ENCODE measurements around the gene WWOX. TPM values are rescaled to one million over a fixed set of nuclear protein-coding genes. Genes with fewer than 3 reads are reported as not detected.

WWOX gene
- total and polyA plus RNA-seq, 2 of the 4 experiments (the other 2 are of a cell fraction), result 2.7 to 5.4 TPM

- ChIA-PET CTCF (no interaction called here), POLR2A (ENCODE audit: unreplicated experiment) (no interaction called here)
- Histone ChIP-seq H2BK20ac (ENCODE audit: low read depth, low read length) (no peak overlapping the region), H3K23ac (ENCODE audit: low read depth, low read length) (no peak overlapping the region), H3K4ac (ENCODE audit: low read depth, low read length) (no peak overlapping the region), H2AK5ac (ENCODE audit: low read depth, low read length) (no peak overlapping the region), H3K4me2 (ENCODE audit: low read depth, low read length) (no peak overlapping the region), H3K9ac (ENCODE audit: low read depth, low read length) (no peak overlapping the region), H4K8ac (ENCODE audit: low read depth in 2 of 2, low read length in 2 of 2) (no peak overlapping the region), H3K27ac (ENCODE audit: insufficient read depth, low read length) (no peak overlapping the region), H3K4me1 (ENCODE audit: control insufficient read depth, insufficient read depth, low read length) (no peaks in the 10 kb centered on the region), H4K91ac (ENCODE audit: insufficient read depth, low read depth, low read length) (no peak overlapping the region), H3K14ac (replicated peaks; ENCODE audit: low read depth, low read length) (no peak overlapping the region), H3K4me3 (ENCODE audit: insufficient read depth, low read depth, low read length) (no peak overlapping the region), H2BK5ac (ENCODE audit: low read depth, low read length, poor library complexity, severe bottlenecking) (no peak overlapping the region), H3K9me3 (ENCODE audit: control insufficient read depth, insufficient read depth, low read length) (peaks cover 9% of the 10 kb centered on the region), H2AK9ac (replicated peaks; ENCODE audit: low read depth, low read length, poor library complexity) (no peak overlapping the region), H3K18ac (ENCODE audit: low read depth, low read length) (no peak overlapping the region), H2BK15ac (ENCODE audit: low read depth, low read length) (no peak overlapping the region), H3K36me3 (ENCODE audit: control insufficient read depth, insufficient read depth, low read length) (no peaks in the 10 kb centered on the region), H2AFZ (replicated peaks; ENCODE audit: low read length, poor library complexity) (no peak overlapping the region), H3K27me3 (ENCODE audit: control insufficient read depth, insufficient read depth, low read length) (no peaks in the 10 kb centered on the region), H4K20me1 (ENCODE audit: insufficient read depth, low read length) (no peaks in the 10 kb centered on the region), H2BK120ac (ENCODE audit: low read depth, low read length) (no peak overlapping the region), H3K79me1 (ENCODE audit: low read depth in 1 of 2, low read length in 2 of 2) (no peaks in the 10 kb centered on the region), H3K9me1 (ENCODE audit: insufficient read depth, low read length) (no peaks in the 10 kb centered on the region), H3K56ac (ENCODE audit: extremely low read depth, insufficient read depth, low read length) (no peak overlapping the region), H4K5ac (ENCODE audit: low read depth, low read length) (no peak overlapping the region)
- WGBS, 2 experiments (ENCODE audit: extremely low coverage in 2 of 2, insufficient read length in 1 of 2), result 44% methylated on average over 3 of the region's 6 CpGs; no CpG with 5 or more reads in 1 of the 2 experiments
- TF ChIP-seq, protein P1, sequence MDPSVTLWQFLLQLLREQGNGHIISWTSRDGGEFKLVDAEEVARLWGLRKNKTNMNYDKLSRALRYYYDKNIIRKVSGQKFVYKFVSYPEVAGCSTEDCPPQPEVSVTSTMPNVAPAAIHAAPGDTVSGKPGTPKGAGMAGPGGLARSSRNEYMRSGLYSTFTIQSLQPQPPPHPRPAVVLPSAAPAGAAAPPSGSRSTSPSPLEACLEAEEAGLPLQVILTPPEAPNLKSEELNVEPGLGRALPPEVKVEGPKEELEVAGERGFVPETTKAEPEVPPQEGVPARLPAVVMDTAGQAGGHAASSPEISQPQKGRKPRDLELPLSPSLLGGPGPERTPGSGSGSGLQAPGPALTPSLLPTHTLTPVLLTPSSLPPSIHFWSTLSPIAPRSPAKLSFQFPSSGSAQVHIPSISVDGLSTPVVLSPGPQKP (IDR thresholded peaks at IDR 0.05; ENCODE audit: borderline replicate concordance, low read depth, low read length), result no peak
- TF ChIP-seq SMC3 (IDR thresholded peaks at IDR 0.05; ENCODE audit: low read depth, low read length) (no peak), NFE2L2 (IDR thresholded peaks at IDR 0.05; ENCODE audit: low read depth, low read length) (no peak), CEBPB (IDR thresholded peaks at IDR 0.05; ENCODE audit: low read depth, low read length) (no peak), CHD1 (IDR thresholded peaks at IDR 0.05; ENCODE audit: low read depth, low read length) (no peak), BHLHE40 (IDR thresholded peaks at IDR 0.05; ENCODE audit: low read depth, low read length) (no peak), MAFK (IDR thresholded peaks at IDR 0.05; ENCODE audit: low read depth, low read length) (no peak), USF2 (IDR thresholded peaks at IDR 0.05; ENCODE audit: low read depth, low read length) (no peak), CTCF (conservative IDR thresholded peaks at IDR 0.05; ENCODE audit: low read depth, low read length) (no peak), MAZ (IDR thresholded peaks at IDR 0.05; ENCODE audit: borderline replicate concordance, low read depth, low read length) (no peak), FOS (IDR thresholded peaks at IDR 0.05; ENCODE audit: low read depth, low read length) (no peak), RAD21 (IDR thresholded peaks at IDR 0.05; ENCODE audit: low read length) (no peak)
- dilution Hi-C loops (cut with HindIII; ENCODE audit: low sequenced_read_pairs, unreplicated experiment), result no loop called here
- no TSS peak for BruUV-seq (replicated peaks)
- intact Hi-C loops (cut with micrococcal nuclease), result no loop called here
- in situ Hi-C loops (cut with MboI; ENCODE audit: low sequenced_read_pairs), result no loop called here
- DNase-seq (no peak), ATAC-seq (ENCODE audit: low read depth) (no peak)
Observed at GRCh38 chr16:78297066-78297666, 197.7 kb downstream of the WWOX start.
